ENCODE measurements around the gene LAMTOR2. TPM values are rescaled to one million over a fixed set of nuclear protein-coding genes. Genes with fewer than 3 reads are reported as not detected.

The LAMTOR2 gene
- total and polyA plus RNA-seq, 10 of the 15 experiments (the other 5 are each of a cell fraction or from before 2014, with no cell fraction given) = 71.9 to 264 (median 97.0) TPM

DNA sequence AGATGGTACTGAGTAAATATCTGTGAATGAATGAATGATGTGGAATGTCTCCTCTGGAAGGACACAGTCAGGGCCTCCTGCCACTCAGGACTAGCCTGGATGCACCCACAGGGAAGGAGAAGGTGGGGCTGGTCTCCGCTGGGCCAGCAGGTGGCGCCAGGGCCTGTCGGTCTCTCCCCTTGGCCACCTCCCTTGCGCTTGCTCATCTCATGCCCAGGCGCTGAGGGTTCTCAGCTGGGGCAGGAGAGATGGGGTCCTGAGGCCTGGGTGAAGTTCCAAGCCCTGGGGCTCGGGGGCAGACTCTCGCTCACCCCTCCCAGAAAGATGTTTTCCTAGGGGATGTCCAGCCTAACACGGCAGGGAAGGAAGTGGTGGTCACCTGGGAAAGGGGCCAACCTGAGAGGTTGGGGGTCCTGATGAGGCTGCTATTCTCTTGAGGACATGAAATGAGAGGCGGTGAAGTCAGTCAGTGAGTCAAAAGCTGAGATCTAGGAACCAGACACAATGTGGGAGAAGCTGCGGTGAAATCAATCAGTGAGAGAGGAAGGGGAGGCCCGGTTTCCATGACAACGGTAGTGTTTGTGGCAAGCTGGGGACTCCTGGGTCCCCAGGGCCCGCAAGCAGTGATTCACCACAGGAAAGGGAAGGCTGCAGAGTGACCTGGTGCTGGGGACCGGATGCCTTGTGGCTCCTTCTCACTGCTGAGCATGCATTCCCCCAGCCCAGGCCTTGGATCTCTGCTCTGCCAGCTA lies 42.2 kb downstream of the LAMTOR2 start (continued):
- TF ChIP-seq ZBTB11 (CRISPR knock-in tag; IDR thresholded peaks at IDR 0.05) (no peak), NKRF (conservative IDR thresholded peaks at IDR 0.05) (no peak; the same call in 1 of the 2 replicates), TAF1 (IDR thresholded peaks at IDR 0.05; ENCODE audit: borderline replicate concordance, low read depth, low read length) (no peak), NR2C2 (IDR thresholded peaks at IDR 0.05; ENCODE audit: borderline replicate concordance, control insufficient read depth, insufficient read length, low read depth) (no peak), CREB1 (IDR thresholded peaks at IDR 0.05; ENCODE audit: low read depth) (no peak), USF2 (IDR thresholded peaks at IDR 0.05; ENCODE audit: borderline replicate concordance, low read depth, low read length) (no peak), CBX3 (IDR thresholded peaks at IDR 0.05; ENCODE audit: borderline replicate concordance, low read depth) (no peak), ZBTB4 (CRISPR knock-in tag; IDR thresholded peaks at IDR 0.05) (no peak), ZNF592 (IDR thresholded peaks at IDR 0.05) (no peak), IRF4 (IDR thresholded peaks at IDR 0.05; ENCODE audit: low read depth, low read length) (peak; percentile 91), ZZZ3 (IDR thresholded peaks at IDR 0.05; ENCODE audit: control insufficient read depth, insufficient read length, low read depth) (no peak)
- TF ChIP-seq, protein P1, sequence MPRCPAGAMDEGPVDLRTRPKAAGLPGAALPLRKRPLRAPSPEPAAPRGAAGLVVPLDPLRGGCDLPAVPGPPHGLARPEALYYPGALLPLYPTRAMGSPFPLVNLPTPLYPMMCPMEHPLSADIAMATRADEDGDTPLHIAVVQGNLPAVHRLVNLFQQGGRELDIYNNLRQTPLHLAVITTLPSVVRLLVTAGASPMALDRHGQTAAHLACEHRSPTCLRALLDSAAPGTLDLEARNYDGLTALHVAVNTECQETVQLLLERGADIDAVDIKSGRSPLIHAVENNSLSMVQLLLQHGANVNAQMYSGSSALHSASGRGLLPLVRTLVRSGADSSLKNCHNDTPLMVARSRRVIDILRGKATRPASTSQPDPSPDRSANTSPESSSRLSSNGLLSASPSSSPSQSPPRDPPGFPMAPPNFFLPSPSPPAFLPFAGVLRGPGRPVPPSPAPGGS (IDR thresholded peaks at IDR 0.05; ENCODE audit: borderline replicate concordance, insufficient read depth, low read depth, low read length, poor library complexity, severe bottlenecking) = peak; percentile 95

All from GM12878 (cell line).